ENCODE measurements around the gene TTPAL.

DNA sequence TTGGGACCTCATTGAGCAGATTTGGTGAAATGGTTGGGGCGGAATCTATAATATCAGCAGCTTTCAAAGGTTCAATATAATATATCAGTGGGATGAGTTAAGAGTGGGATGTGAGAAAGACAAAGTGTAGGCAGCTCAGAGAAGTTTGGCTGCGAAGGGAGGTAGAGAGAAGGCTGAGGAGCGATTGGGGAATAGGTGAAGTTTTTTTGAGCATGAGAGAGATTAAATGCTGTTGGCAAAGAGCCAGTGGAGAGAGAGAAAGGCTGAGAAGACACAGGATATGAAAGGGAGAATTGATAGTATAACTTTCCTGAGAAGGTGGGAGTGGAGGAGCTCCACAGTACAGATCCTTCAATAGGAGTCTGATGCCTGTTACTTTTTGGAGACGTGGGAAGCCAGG is 58.3 kb downstream of the TTPAL start:
- TF ChIP-seq POLR2A (IDR thresholded peaks at IDR 0.05) = no peak
- TF ChIP-seq, protein P1, sequence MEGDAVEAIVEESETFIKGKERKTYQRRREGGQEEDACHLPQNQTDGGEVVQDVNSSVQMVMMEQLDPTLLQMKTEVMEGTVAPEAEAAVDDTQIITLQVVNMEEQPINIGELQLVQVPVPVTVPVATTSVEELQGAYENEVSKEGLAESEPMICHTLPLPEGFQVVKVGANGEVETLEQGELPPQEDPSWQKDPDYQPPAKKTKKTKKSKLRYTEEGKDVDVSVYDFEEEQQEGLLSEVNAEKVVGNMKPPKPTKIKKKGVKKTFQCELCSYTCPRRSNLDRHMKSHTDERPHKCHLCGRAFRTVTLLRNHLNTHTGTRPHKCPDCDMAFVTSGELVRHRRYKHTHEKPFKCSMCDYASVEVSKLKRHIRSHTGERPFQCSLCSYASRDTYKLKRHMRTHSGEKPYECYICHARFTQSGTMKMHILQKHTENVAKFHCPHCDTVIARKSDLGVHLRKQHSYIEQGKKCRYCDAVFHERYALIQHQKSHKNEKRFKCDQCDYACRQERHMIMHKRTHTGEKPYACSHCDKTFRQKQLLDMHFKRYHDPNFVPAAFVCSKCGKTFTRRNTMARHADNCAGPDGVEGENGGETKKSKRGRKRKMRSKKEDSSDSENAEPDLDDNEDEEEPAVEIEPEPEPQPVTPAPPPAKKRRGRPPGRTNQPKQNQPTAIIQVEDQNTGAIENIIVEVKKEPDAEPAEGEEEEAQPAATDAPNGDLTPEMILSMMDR (IDR thresholded peaks at IDR 0.05) = no peak

All from esophagus squamous epithelium (tissue), 4 donors.